Umbilical cord (tissue), 2 donors: ENCODE data around the gene SPG7. TPM values are rescaled to one million over a fixed set of nuclear protein-coding genes. Genes with fewer than 3 reads are reported as not detected.
"Not testable (repeated sequence)": the region's sequence is repeated elsewhere in the genome, so short reads cannot be mapped to it uniquely, and the experiment has no call there.

Experiments used
- DNase-seq: peaks from one replicate; pipeline ENCODE4 v3.0.0-alpha.2; 2015; ENCODE audit warnings: low spot score
- total RNA-seq: library from RNA; depleted of rRNA; stranded (reverse); fragments of >200 nt; gene quantifications from one replicate; pipeline ENCODE4 v1.2.3, GENCODE V29; 2014; ENCODE audit warnings: low replicate concordance; ENCODE audit not compliant: insufficient read depth

SPG7 gene
- total RNA-seq, 1 donor from 2014 or later, result 121 TPM

GRCh38 chr16:89576153-89577054 is 68.2 kb downstream of the SPG7 start:
- DNase-seq, result no peak

DNA sequence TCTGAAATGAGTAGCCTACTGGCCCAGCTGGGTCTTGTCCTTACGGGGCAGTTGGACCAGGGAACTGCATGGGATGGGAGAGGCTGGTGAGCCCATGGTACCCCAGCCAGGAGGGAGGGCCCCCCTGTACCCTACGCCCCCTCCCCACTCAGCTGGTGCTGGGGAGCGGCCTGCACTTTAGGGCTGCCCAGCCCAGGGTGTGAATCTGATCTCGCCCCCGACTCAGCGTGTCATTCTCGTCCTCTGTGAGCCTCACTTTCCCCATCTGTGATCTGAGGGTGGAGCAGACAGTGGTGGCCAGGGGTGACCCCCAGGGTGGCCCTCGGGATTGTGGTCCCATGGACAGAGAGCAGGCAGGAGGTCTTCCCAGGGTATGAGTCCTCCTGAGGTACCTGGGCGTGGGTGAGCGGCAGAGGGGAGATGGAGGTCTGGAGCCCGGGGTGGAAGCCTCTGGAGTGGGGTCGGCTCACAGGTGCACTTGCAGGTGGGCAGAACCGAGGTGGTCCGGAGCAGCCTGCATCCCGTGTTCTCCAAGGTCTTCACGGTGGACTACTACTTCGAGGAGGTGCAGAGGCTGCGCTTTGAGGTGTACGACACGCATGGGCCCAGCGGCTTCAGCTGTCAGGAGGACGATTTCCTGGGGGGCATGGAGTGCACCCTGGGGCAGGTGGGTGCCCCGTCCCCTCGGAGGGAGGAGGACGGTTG is 69.0 kb downstream of the SPG7 start:
- no peak for DNase-seq

DNA sequence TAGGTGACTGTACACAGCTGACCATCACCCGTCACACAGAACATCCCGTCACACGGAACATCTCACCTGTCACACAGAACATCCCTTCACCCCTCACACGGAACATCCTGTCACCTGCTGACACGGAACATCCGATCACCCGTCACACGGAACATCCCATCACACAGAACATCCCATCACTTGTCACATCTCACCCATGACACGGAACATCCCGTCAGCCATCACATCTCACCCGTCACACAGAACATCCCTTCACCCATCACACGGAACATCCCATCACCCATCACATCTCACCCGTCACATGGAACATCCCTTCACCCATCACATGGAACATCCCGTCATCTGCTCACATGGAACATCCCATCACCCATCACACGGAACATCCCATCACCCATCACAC is 71.1 kb downstream of the SPG7 start:
- no peak for DNase-seq

- peak; percentile 24 for DNase-seq
Measured at GRCh38 chr16:89581045-89581695, 73.0 kb downstream of the SPG7 start.

DNA sequence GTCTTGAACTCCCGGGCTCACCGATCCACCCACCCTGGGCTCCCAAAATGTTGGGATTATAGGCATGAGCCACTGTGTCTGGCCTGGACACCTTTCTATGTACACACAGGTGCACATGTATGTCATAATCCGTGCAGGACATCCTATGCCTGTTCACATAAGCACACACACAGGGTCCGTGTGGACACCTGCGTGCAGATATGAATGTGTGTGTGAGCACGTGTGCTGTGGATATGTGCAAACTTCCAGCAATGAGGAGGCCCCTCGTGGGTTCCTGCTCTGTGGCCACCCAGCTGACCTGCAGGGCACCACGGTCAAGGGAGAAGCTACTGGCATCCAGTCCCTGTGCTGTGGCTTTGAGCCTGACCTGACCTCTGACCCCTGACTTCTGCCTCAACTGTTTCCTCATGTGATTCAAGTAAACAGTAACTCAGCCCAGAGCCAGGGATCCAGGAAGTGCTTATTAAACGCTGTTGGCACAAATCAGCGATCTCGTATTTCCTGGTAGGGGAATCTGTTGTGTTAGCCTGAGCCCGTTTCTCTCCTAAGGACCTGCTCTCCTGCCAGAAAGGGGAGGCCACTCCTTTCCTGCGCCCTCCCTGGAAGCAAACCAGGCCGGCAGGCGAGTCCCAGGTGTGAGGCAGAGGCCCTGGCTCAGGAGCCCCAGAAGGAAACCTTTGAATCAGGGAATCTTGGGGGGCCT is 73.8 kb downstream of the SPG7 start:
- no peak for DNase-seq

DNA sequence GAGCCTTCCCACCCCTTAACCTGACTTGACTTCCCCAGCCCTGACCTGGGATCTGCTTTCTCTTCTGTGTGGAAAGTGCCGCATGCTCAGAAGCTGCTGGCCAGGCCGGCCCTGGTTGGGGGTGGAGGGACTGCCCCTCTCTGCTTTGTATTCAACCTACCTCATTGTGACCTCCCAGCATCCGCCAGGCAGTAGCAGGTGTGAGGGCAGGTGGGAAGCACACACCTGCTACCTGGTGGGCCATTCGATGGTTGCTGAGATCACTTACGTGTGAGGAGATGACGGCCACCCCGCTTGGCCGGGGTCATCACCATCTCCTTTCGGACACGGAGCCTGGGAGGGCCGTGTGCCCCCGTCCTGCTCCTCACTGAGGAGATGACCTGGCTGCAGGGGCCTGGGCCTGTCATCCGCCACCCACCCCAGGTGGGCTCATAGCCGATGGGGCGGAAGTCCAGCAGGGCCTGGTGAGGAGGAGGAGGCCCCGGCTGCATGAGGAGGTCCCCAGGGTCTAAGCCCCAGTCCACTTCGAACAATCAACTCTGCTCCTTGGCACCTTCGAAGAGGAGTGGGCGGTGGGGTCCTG is 74.5 kb downstream of the SPG7 start:
- no peak for DNase-seq

- no peak for DNase-seq
Measured at GRCh38 chr16:89583197-89583894, 75.1 kb downstream of the SPG7 start.

- DNase-seq, result no peak
Measured at GRCh38 chr16:89583895-89584644, 75.9 kb downstream of the SPG7 start.

DNA sequence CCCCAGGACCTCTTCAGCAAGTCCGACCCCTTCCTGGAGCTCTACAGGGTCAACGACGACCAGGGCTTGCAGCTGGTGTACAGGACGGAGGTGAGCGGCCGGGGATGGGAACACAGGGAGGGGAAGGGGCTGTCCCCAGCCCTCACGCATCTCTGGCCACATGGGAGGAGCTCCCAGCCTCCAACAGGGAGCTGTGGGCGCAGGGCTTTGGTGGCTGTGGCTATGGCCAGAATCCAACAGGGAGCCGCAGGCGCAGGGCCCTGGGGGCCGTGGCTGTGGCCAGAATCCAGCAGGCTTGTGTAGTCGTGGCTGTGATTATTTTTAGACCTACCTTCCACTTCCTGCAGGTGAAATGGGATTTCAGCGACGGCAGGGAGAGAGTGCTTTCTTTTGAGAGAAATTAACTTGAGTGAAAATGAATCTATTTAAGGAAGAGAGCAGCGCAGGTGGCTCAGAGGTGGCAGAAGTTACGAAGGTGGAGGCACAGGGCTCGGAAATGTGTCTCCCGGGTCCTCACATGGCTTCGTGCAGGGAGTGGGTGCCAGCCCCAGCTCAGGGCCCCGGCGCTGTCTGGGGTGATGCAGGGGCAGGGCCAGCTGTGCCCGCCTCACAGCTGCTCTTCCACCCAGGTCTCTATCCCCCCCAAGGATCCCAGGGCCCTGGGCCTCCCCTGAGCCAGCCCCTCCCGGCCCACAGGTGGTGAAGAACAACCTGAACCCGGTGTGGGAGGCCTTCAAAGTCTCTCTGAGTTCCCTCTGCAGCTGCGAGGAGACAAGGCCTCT is 76.8 kb downstream of the SPG7 start:
- no peak for DNase-seq

- no peak for DNase-seq
Measured at GRCh38 chr16:89586218-89586617, 78.0 kb downstream of the SPG7 start.

- DNase-seq, result no peak
Measured at GRCh38 chr16:89586853-89587252, 78.7 kb downstream of the SPG7 start.

- not testable (repeated sequence) for DNase-seq
Measured at GRCh38 chr16:89587676-89588075, 79.5 kb downstream of the SPG7 start.

- DNase-seq, result no peak
Measured at GRCh38 chr16:89588413-89589109, 80.4 kb downstream of the SPG7 start.

DNA sequence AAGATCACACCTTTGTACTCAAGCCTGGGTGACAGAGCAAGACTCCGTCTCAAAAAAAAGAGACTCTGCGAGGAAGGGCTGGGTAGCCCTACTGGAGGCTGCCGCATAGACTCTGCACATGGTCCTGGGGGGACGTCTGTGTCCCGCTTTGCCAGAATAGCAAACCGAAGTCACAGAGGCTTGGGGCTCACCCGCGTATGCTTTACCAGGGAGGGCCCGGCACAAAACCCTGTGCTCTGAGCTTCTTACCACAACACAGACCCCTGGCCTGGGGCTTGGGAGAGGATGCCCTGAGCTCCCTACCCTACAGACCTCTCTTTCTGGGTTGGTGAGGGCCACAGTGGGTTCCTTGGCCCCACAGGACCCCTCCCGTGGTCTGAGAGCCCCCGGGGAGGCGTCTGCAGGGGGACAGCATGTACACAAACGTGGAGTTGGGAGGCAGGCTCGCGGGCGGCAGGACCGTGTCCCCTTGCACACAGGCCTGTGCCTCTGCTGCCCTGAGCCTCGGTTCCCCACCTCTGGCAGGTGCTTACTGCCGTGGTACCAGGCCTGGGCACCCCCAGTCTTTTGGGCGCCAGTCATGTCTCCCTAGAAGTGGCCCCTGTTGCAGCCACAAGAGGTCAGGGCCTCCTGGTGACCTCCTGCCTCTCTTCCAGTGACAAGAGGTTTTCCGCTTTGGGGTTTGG is 81.2 kb downstream of the SPG7 start:
- no peak for DNase-seq

DNA sequence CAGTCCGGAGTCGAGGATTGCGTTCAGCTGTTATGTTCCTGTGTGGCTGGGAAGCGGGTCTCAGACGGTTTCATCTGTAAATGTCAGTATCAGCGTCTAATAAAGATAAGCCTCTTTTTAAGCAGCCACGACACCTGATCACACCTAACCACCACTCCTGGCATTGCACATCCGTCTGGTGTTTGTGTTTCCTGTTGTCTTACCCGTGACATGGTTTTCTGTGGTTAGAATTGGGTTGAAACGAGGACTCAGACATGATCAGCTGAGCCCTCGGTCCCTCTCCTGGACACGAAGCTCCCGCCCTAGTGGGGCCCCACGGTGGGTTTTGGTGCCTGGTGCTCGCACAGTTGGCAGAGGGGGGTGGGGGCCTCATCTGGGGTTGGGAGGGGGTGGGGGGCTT is 85.6 kb downstream of the SPG7 start:
- DNase-seq, result no peak

DNA sequence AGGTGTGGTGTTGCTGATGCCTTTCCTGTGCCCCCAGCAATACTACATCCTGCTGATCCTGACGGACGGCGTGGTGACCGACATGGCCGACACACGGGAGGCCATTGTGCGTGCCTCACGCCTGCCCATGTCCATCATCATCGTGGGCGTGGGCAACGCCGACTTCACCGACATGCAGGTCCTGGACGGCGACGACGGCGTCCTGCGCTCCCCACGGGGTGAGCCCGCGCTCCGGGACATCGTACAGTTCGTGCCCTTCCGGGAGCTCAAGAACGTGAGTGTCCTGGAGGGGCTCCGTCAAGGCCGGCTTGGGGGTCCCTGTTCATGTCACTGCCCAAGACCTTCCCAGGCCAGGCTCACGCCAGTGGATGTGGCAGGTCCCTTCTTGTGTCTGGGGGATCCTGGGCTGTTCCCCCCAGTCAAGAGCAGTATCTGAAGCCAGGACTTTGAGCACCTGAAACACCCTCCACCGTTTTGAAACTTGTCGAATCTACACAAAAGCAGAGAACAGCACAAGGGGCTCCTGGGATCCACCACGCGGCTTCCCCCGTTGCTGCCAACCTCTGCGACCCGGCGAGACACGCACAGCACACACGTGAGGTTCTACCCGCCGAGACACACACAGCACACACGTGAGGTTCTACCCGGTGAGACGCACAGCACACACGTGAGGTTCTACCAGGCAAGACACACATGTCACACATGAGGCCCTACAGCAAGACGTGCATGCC is 87.3 kb downstream of the SPG7 start:
- DNase-seq, result no peak

GRCh38 chr16:89596061-89596689 is 88.0 kb downstream of the SPG7 start:
- no peak for DNase-seq
